ENCODE results near the gene RHOBTB3. TPM values are rescaled to one million over a fixed set of nuclear protein-coding genes. Genes with fewer than 3 reads are reported as not detected.

The RHOBTB3 gene
- total and polyA plus RNA-seq, 2 donors (not counting 3 experiments of a cell fraction or from before 2014, with no cell fraction given), result 44.1 to 52.1 TPM

DNA sequence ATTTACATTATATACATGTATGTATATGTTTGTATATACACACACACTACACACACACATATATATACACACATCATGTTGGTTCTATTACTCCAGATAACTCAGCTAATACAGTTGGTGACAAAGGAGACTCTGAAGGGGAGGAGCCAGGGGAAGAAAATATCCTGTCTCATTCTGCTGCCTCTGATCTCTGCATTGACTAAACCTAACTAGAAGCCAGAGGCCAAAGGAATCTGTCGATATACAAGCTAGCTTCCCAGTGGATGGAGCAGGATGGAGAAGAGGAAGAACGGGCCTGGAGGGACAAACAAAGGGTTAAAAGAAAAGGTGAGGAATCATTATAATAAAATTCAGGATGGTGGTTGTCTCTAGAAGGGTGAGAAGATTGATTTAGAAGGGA lies 13.7 kb upstream of the RHOBTB3 start:
- DNase-seq (ENCODE audit: low read depth, low spot score), result no peak
- no peaks in the 10 kb centered on the region for H3K9me1 ChIP-seq (replicated peaks; ENCODE audit: control insufficient read depth, extremely low read depth, insufficient read depth, low read length)
- dilution Hi-C loops (cut with MboI; ENCODE audit: extremely low pct_ligation_motif_present, low sequenced_read_pairs) (no loop called here), intact Hi-C loops (cut with micrococcal nuclease) (loop anchor here (2.0 kb wide), 1 partner anchor 13 kb away; the partner anchor contains the start of gene RHOBTB3)
- FAIRE-seq, result no peak
- POLR2A ChIA-PET, result no interaction called here
- no peaks in the 10 kb centered on the region for H3K36me3 ChIP-seq (ENCODE audit: control insufficient read depth in 2 of 2, extremely low read depth in 1 of 2, insufficient read depth in 2 of 2, low read length in 2 of 2)
- H3K79me2 ChIP-seq (ENCODE audit: control insufficient read depth, insufficient read depth, low read length), result no peaks in the 10 kb centered on the region
- H3K4me2 ChIP-seq (ENCODE audit: insufficient read depth, low read length), result no peak overlapping the region
- no peak overlapping the region for H3K27ac ChIP-seq (ENCODE audit: insufficient read depth, low read depth, low read length)
- H3K4me3 ChIP-seq (replicated peaks in 1 of 3; ENCODE audit: insufficient read depth in 1 of 3, low read depth in 1 of 3, low read length in 3 of 3), result no peak overlapping the region
- TF ChIP-seq JUN (IDR thresholded peaks at IDR 0.05; ENCODE audit: borderline replicate concordance, insufficient read depth, insufficient read length, low read depth), result no peak
- no peak for TF ChIP-seq FOS (IDR thresholded peaks at IDR 0.05; ENCODE audit: borderline replicate concordance, insufficient read depth, low read length)
- TF ChIP-seq, protein P1, sequence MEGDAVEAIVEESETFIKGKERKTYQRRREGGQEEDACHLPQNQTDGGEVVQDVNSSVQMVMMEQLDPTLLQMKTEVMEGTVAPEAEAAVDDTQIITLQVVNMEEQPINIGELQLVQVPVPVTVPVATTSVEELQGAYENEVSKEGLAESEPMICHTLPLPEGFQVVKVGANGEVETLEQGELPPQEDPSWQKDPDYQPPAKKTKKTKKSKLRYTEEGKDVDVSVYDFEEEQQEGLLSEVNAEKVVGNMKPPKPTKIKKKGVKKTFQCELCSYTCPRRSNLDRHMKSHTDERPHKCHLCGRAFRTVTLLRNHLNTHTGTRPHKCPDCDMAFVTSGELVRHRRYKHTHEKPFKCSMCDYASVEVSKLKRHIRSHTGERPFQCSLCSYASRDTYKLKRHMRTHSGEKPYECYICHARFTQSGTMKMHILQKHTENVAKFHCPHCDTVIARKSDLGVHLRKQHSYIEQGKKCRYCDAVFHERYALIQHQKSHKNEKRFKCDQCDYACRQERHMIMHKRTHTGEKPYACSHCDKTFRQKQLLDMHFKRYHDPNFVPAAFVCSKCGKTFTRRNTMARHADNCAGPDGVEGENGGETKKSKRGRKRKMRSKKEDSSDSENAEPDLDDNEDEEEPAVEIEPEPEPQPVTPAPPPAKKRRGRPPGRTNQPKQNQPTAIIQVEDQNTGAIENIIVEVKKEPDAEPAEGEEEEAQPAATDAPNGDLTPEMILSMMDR (IDR thresholded peaks at IDR 0.05; ENCODE audit: extremely low read depth in 1 of 2, insufficient read depth in 1 of 2, low read depth in 1 of 2, low read length in 2 of 2), result no peak
- TF ChIP-seq POLR2AphosphoS5 (IDR thresholded peaks at IDR 0.05; ENCODE audit: insufficient read depth, low read depth, low read length), result no peak
- no peak for TF ChIP-seq EZH2 (IDR thresholded peaks at IDR 0.05; ENCODE audit: borderline replicate concordance, low read depth, low read length, severe bottlenecking)
- TF ChIP-seq, protein P2, sequence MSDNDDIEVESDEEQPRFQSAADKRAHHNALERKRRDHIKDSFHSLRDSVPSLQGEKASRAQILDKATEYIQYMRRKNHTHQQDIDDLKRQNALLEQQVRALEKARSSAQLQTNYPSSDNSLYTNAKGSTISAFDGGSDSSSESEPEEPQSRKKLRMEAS (IDR thresholded peaks at IDR 0.05; ENCODE audit: insufficient read depth, insufficient read length), result no peak
- TF ChIP-seq GATA2 (IDR thresholded peaks at IDR 0.05; ENCODE audit: insufficient read depth, insufficient read length, low read depth, low read length), result no peak
- TF ChIP-seq POLR2A (IDR thresholded peaks at IDR 0.05; ENCODE audit: low read depth, low read length), result no peak
- TF ChIP-seq MYC (IDR thresholded peaks at IDR 0.05; ENCODE audit: low read depth, low read length), result no peak
- no peaks in the 10 kb centered on the region for H3K27me3 ChIP-seq (ENCODE audit: control insufficient read depth in 2 of 2, insufficient read depth in 2 of 2, low read length in 2 of 2)
- H4K20me1 ChIP-seq (replicated peaks; ENCODE audit: control insufficient read depth, extremely low read depth, insufficient read depth, low read length), result no peaks in the 10 kb centered on the region
- H3K9ac ChIP-seq (replicated peaks; ENCODE audit: extremely low read depth, insufficient read depth, low read length), result no peak overlapping the region
- no peaks in the 10 kb centered on the region for H3K9me3 ChIP-seq (replicated peaks; ENCODE audit: control insufficient read depth, insufficient read depth, low read length)
- CTCF ChIA-PET, result no interaction called here
- no TSS peak for BruUV-seq (replicated peaks)
- no peak overlapping the region for H2AFZ ChIP-seq (ENCODE audit: low read depth, low read length)
- H3K4me1 ChIP-seq (ENCODE audit: control insufficient read depth, extremely low read depth, insufficient read depth, low read length), result peaks cover 23% of the 10 kb centered on the region

Measured in endothelial cell of umbilical vein (primary cell).